Suprapubic skin (tissue), 3 donors: ENCODE results near the gene GMDS.

ENCODE experiments used
- CTCF ChIP-seq, 2 donors: fragments of 200-600 bp in 1 of 2; fragments of 450-650 bp in 1 of 2; sonication (generic) in 1 of 2; IDR thresholded peaks; one replicate each; pipeline ENCODE4 v1.5.1; 2016 to 2019; ENCODE audit warnings: antibody characterized with exemption in 2 of 2, mild to moderate bottlenecking in 1 of 2, moderate library complexity in 1 of 2
- POLR2A ChIP-seq, 2 donors: fragments of 450-650 bp; IDR thresholded peaks; one replicate each; pipeline ENCODE4 v1.6.1; 2017; ENCODE audit warnings: antibody characterized with exemption in 2 of 2, mild to moderate bottlenecking in 2 of 2, moderate library complexity in 2 of 2

- TF ChIP-seq CTCF (IDR thresholded peaks at IDR 0.05), result no peak
- no peak for TF ChIP-seq POLR2A (IDR thresholded peaks at IDR 0.05)
These were observed 664.0 kb downstream of the GMDS start for GRCh38 chr6:1581120-1581991.
